Keratinocyte (primary cell): ENCODE results near the gene CPEB3.

Source experiments
- CTCF ChIP-seq, 3 experiments: IDR thresholded peaks in 1 of 3; conservative IDR thresholded peaks in 1 of 3; optimal IDR thresholded peaks in 1 of 3; 2 replicates in 2 of 3; 3 replicates in 1 of 3; pipeline versions ENCODE3 to v1.5.1; 2011; ENCODE audit warnings: low read length in 3 of 3, mild to moderate bottlenecking in 3 of 3, moderate library complexity in 2 of 3, control low read depth in 1 of 3, inconsistent platforms in 1 of 3; ENCODE audit not compliant: insufficient read depth in 2 of 3; ENCODE audit errors: extremely low read depth in 1 of 3
- EZH2 ChIP-seq: IDR thresholded peaks from one replicate; pipeline ENCODE4 v1.6.1; 2012; ENCODE audit warnings: inconsistent platforms, mild to moderate bottlenecking, low read length, moderate library complexity

GRCh38 chr10:92291616-92291865 lies 663 bp upstream of the CPEB3 start:
- TF ChIP-seq CTCF (optimal IDR thresholded peaks at IDR 0.05 in 1 of 3, IDR thresholded peaks at IDR 0.05 in 1 of 3, conservative IDR thresholded peaks at IDR 0.05 in 1 of 3; ENCODE audit: extremely low read depth in 1 of 3, insufficient read depth in 2 of 3, low read length in 3 of 3) (no peak), EZH2 (no peak)
